Calu3 (cell line): ENCODE data around the gene LRMDA. TPM values are rescaled to one million over a fixed set of nuclear protein-coding genes. Genes with fewer than 3 reads are reported as not detected.

Source experiments
- BruUV-seq: library from RNA; stranded (reverse); fragments of 400-500 nt; replicated peaks from 2 replicates; lab custom pipeline; 2021; lab: Mats Ljungman, UMichigan
- CTCF ChIA-PET: fragments of 300-600 bp; sonication (Branson Sonifier 250); formaldehyde crosslinking; loops from one replicate; lab custom pipeline; 2022; ENCODE audit warnings: antibody characterized with exemption; lab: Charles Lee
- DNase-seq: peaks from one replicate; pipeline ENCODE4 v3.0.0; 2022
- H3K27ac Mint-ChIP-seq: one replicate; pipeline ENCODE4 v1.8.0; 2022; ENCODE audit warnings: mixed read lengths; ENCODE audit not compliant: unreplicated experiment
- H3K27me3 Mint-ChIP-seq: one replicate; pipeline ENCODE4 v1.8.0; 2022; ENCODE audit warnings: mixed read lengths; ENCODE audit not compliant: unreplicated experiment
- H3K36me3 Mint-ChIP-seq: one replicate; pipeline ENCODE4 v1.8.0; 2022; ENCODE audit warnings: mild to moderate bottlenecking, moderate library complexity, mixed read lengths; ENCODE audit not compliant: insufficient read depth, unreplicated experiment
- H3K4me1 Mint-ChIP-seq: one replicate; pipeline ENCODE4 v1.8.0; 2022; ENCODE audit warnings: mild to moderate bottlenecking, low read depth, mixed read lengths; ENCODE audit not compliant: unreplicated experiment
- H3K4me3 Mint-ChIP-seq: one replicate; pipeline ENCODE4 v1.8.0; 2022; ENCODE audit warnings: mild to moderate bottlenecking, low read depth, moderate library complexity, mixed read lengths; ENCODE audit not compliant: unreplicated experiment
- H3K9me3 Mint-ChIP-seq: one replicate; pipeline ENCODE4 v1.8.0; 2022; ENCODE audit warnings: low read depth, mixed read lengths; ENCODE audit not compliant: unreplicated experiment
- intact Hi-C: fragments of 100-400 bp; cut with micrococcal nuclease; formaldehyde crosslinking; loops from one replicate; pipeline ENCODE4 v1.10.0; 2022; ENCODE audit not compliant: unreplicated experiment
- total RNA-seq: library from RNA; stranded (reverse); gene quantifications from 2 replicates; pipeline ENCODE4 v1.2.3, GENCODE V29; 2022
- TF ChIP-seq, protein P1 (sequence below): fragments of 200-600 bp; IDR thresholded peaks from one replicate; pipeline ENCODE4 v1.8.0; 2022; ENCODE audit warnings: antibody characterized with exemption; ENCODE audit not compliant: unreplicated experiment

LRMDA gene
- total RNA-seq, 1 experiment from 2014 or later = 7.6 TPM

DNA sequence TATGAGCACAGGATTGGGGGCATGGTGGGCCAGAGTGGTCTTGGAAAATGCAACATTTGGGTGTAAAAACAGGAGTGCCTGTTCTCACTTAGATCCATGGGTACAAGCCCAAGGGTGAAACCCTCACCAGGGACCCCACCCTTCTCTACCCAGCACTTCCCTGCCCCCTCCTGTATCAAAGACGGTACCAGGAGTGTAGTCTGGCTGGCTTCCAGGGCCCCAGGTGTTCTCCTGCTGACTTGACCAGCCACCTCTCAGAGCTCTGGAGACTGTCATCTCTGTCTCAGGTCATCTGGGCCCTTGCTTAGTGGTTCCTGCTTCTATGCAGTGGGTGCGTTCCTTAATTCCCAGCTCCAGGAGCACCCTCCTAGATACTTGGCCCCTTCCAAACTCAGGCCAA lies 447.2 kb downstream of the LRMDA start:
- peaks cover 23% of the 10 kb centered on the region for H3K27me3 Mint-ChIP-seq
- TF ChIP-seq, protein P1, sequence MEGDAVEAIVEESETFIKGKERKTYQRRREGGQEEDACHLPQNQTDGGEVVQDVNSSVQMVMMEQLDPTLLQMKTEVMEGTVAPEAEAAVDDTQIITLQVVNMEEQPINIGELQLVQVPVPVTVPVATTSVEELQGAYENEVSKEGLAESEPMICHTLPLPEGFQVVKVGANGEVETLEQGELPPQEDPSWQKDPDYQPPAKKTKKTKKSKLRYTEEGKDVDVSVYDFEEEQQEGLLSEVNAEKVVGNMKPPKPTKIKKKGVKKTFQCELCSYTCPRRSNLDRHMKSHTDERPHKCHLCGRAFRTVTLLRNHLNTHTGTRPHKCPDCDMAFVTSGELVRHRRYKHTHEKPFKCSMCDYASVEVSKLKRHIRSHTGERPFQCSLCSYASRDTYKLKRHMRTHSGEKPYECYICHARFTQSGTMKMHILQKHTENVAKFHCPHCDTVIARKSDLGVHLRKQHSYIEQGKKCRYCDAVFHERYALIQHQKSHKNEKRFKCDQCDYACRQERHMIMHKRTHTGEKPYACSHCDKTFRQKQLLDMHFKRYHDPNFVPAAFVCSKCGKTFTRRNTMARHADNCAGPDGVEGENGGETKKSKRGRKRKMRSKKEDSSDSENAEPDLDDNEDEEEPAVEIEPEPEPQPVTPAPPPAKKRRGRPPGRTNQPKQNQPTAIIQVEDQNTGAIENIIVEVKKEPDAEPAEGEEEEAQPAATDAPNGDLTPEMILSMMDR = no peak
- H3K27ac Mint-ChIP-seq = no peak overlapping the region
- H3K4me3 Mint-ChIP-seq = no peak overlapping the region
- H3K9me3 Mint-ChIP-seq = no peaks in the 10 kb centered on the region
- intact Hi-C loops = no loop called here
- CTCF ChIA-PET = no interaction called here
- DNase-seq = no peak
- H3K4me1 Mint-ChIP-seq = no peaks in the 10 kb centered on the region
- no peaks in the 10 kb centered on the region for H3K36me3 Mint-ChIP-seq
- BruUV-seq = no TSS peak

DNA sequence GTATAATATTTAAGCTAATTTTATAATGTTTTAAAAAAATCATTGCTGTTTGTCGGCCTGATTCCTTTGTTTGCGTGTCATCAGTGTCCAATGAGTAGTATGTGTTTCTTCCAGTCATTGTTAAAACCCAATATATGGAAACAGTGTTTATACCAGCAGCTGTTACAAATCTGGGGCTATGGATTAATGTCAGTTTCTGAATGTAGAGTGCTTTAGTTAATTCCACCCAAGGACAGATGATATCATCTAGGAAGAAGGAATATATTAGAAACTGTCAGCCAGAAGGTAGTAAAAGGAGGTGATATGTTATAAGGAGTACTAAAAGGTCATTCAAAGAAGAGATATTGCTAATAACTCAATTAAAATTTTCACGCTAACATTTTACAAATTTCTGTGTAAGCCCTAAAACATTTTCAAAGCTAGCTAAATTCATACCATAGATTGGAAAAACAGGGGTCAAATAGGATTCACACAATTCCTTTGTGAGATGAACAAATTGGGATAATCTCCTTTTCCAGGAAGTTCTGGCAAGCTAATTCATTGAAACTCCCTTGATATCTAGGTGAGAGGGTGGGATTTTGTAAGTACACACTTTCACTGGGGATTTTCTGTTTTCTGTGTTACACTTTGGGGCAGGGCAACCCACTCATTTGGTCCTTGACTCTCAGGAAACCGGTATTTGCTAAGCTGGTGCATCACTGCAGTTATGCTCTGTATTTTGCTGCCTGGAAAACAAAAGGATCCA lies 448.8 kb downstream of the LRMDA start:
- TF ChIP-seq, protein P1 = no peak
- H3K4me1 Mint-ChIP-seq = no peaks in the 10 kb centered on the region
- intact Hi-C loops = no loop called here
- no peak overlapping the region for H3K4me3 Mint-ChIP-seq
- H3K9me3 Mint-ChIP-seq = no peaks in the 10 kb centered on the region
- CTCF ChIA-PET = no interaction called here
- H3K27me3 Mint-ChIP-seq = peaks cover 14% of the 10 kb centered on the region
- no peak for DNase-seq
- no peak overlapping the region for H3K27ac Mint-ChIP-seq
- no TSS peak for BruUV-seq
- H3K36me3 Mint-ChIP-seq = no peaks in the 10 kb centered on the region

DNA sequence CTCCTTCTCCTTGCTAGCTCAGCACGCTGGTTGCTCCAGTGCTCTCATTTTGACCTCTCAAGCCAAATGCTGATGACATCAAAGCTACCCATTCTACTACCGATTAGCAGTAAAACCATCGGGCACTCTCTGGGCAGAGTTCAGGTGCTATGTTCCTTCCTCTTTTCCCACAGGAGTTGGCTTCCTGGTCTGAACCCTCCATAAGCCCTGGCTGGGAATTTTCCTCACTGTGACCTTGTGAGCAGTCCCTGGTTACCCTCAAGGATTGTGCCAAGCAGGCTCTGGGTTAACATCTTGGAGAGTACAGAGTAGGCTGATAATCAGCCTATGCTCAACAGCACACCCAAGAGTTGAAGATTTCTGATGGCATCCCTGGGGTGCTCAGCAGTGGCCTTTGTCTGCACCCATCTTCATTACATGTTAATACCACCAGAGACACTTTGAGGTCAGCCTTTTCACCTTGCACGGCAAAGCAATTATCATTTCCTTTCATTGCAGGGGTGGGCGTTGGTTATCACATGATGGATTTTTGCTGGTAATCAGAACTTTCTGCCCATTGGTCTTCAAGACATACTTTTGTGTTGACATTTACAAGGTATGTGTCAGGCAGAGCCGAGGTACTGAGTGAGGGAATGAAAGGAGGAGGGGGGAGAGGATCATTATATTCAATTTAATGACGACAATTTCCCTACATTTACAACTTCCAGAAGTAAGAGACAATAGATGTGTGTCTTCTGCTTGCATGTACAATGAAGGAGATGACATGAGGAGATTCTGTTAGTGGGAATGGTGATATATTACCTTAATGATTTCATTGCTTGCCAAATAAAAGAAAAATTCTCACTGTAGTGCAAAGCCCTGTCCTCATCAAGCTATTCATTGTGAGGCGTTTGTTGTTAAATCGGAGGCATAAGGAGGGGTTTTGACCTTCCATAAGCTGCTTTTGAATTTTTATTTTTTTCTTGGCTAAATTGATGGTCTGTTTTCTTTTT lies 452.0 kb downstream of the LRMDA start:
- peaks cover 12% of the 10 kb centered on the region for H3K27me3 Mint-ChIP-seq
- intact Hi-C loops = no loop called here
- CTCF ChIA-PET = interaction anchor here (0.6 kb wide), 1 partner anchor 194 kb away, joined by 3 read pairs; no protein-coding TSS in a partner anchor

DNA sequence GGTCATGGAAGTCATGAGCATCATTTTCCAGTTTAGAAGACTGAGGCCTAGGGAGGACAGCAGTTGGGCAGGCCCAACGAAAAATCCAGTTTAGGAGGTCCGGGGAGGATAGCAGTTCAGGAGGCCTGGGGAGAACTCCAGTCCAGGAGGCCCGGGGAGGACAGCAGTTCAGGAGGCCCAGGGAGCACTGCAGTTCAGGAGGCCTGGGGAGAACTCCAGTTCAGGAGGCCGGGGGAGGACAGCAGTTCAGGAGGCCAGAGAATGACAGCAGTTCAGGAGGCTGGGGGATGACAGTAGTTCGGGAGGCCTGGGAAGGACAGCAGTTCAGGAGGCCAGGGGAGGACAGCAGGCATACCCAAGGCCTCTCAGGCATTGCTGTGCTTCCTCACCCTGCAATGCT lies 453.4 kb downstream of the LRMDA start:
- DNase-seq = no peak
- BruUV-seq = no TSS peak
- no peaks in the 10 kb centered on the region for H3K36me3 Mint-ChIP-seq
- H3K4me1 Mint-ChIP-seq = no peaks in the 10 kb centered on the region
- no peak overlapping the region for H3K27ac Mint-ChIP-seq
- TF ChIP-seq, protein P1 = no peak
- no peaks in the 10 kb centered on the region for H3K9me3 Mint-ChIP-seq
- no peak overlapping the region for H3K4me3 Mint-ChIP-seq
- no peaks in the 10 kb centered on the region for H3K27me3 Mint-ChIP-seq
- intact Hi-C loops = no loop called here
- CTCF ChIA-PET = no interaction called here

More for the DNA sequence above, 452.0 kb downstream of the LRMDA start:
- H3K9me3 Mint-ChIP-seq = no peaks in the 10 kb centered on the region
- H3K4me3 Mint-ChIP-seq = no peak overlapping the region
- H3K36me3 Mint-ChIP-seq = no peaks in the 10 kb centered on the region
- no peaks in the 10 kb centered on the region for H3K4me1 Mint-ChIP-seq
- TF ChIP-seq, protein P1 = no peak
- DNase-seq = no peak
- no TSS peak for BruUV-seq
- no peak overlapping the region for H3K27ac Mint-ChIP-seq
